Measurements from ENCODE around the gene KRT86. TPM values are rescaled to one million over a fixed set of nuclear protein-coding genes. Genes with fewer than 3 reads are reported as not detected.

The KRT86 gene
- under 0.01 TPM in 1 of 2 replicates, not detected in the other for total RNA-seq

GRCh38 chr12:52274521-52275120 is at the start of gene KRT86:
TSS of gene KRT86 (plus strand) at chr12:52274645. CDS start at chr12:52301917, 27,272 bp downstream.

DNA sequence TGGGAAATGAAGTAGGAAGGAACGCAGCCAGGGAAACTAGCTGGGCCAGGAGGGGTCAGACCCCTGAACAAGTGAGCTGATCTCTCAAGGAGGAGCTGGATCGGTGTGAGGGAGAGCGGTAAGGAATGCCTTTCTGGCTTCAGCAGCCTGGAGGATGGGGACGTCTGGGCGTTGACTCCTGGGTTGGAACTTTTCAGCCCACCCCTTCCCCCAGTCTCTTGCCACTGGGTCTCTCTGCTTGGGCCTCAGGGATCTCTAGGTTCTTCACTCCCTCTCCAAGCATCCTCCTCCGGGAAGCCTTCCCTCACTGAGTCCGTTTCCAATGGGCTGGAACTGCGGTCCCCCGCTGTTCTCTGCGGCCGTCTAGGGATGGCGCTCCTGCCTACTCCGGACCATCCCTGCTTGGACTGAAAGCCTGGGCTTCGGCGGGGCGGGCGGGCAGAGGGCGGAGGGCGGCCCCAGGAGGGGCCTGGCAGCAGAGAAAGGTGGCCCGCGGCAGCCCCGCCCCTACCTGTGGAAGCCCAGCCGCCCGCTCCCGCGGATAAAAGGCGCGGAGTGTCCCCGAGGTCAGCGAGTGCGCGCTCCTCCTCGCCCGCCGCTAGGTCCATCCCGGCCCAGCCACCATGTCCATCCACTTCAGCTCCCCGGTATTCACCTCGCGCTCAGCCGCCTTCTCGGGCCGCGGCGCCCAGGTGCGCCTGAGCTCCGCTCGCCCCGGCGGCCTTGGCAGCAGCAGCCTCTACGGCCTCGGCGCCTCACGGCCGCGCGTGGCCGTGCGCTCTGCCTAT is 41.6 kb upstream of the KRT86 start, which contains the start of gene KRT7:
Gene KRT7 (plus strand): TSS at position 570 of the 788 bp plus-strand sequence. CDS start 54 bp downstream, at position 624.

GRCh38 chr12:52291267-52291935 is 17.0 kb downstream of the KRT86 start, which contains the start of gene KRT81:
TSS of gene KRT81 (minus strand) at chr12:52291534. CDS start at chr12:52291465, 69 bp downstream.

GRCh38 chr12:52320784-52321400 is 46.4 kb downstream of the KRT86 start, which contains the start of gene KRT83:
TSS of gene KRT83 (minus strand) at chr12:52321398. CDS start at chr12:52321335, 63 bp downstream.

Other genes with a start within 250 kb of the KRT86 start
- gene NR4A1, start 223.2 kb upstream of the KRT86 start, total RNA-seq = 3.9 and 5.8 TPM in 2 replicates
- gene ATG101, start 204.7 kb upstream of the KRT86 start, total RNA-seq = 101 and 102 TPM in 2 replicates
- 0.11 and 0.37 TPM in 2 replicates for gene SMIM41, start 194.9 kb upstream of the KRT86 start, total RNA-seq
- gene KRT80, start 82.6 kb upstream of the KRT86 start, total RNA-seq = 0.11 and 0.25 TPM in 2 replicates
- 0.66 and 2.2 TPM in 2 replicates for gene KRT7, start 41.4 kb upstream of the KRT86 start, total RNA-seq
- gene KRT81, start 16.9 kb downstream of the KRT86 start, total RNA-seq = under 0.01 TPM in 1 of 2 replicates, not detected in the other
- not detected in 2 replicates for gene KRT83, start 46.8 kb downstream of the KRT86 start, total RNA-seq
- not detected in 2 replicates for gene KRT85, start 92.8 kb downstream of the KRT86 start, total RNA-seq
- gene KRT84, start 111.0 kb downstream of the KRT86 start, total RNA-seq = not detected in 2 replicates
- not detected in 2 replicates for gene KRT82, start 131.7 kb downstream of the KRT86 start, total RNA-seq
- not detected in 2 replicates for gene KRT75, start 159.7 kb downstream of the KRT86 start, total RNA-seq
- under 0.01 TPM in 1 of 2 replicates, not detected in the other for gene KRT6B, start 177.5 kb downstream of the KRT86 start, total RNA-seq
- gene KRT6C, start 199.2 kb downstream of the KRT86 start, total RNA-seq = not detected in 2 replicates
- gene KRT6A, start 218.6 kb downstream of the KRT86 start, total RNA-seq = not detected in 2 replicates
- 0.22 TPM in 1 of 2 replicates, not detected in the other for gene KRT5, start 245.7 kb downstream of the KRT86 start, total RNA-seq

All from uterine smooth muscle cell (primary cell).